K562 (cell line): ENCODE measurements around the gene KIR3DL2. TPM values are rescaled to one million over a fixed set of nuclear protein-coding genes. Genes with fewer than 3 reads are reported as not detected.
"Not testable (repeated sequence)": the region's sequence is repeated elsewhere in the genome, so short reads cannot be mapped to it uniquely, and the experiment has no call there.

ENCODE experiments used
- ATAC-seq: fragments of 200-7000 bp; cut with Tn5 transposase; 3 replicates; pipeline ENCODE4 v1.9.1; 2020; ENCODE audit warnings: moderate library complexity
- BruUV-seq: library from RNA; stranded (reverse); fragments of 400-500 nt; replicated peaks from 2 replicates; lab custom pipeline; 2021; lab: Mats Ljungman, UMichigan
- CTCF ChIA-PET: fragments of 300-600 bp; formaldehyde crosslinking; extraction: SDS; loops from one replicate; lab custom pipeline; 2021; ENCODE audit warnings: low intra/inter-chr PET ratio; lab: Yijun Ruan, JAX
- POLR2A ChIA-PET: fragments of 300-600, 350-650 bp; sonication (Branson Sonifier 250); formaldehyde crosslinking; extraction: SDS; loops from one replicate; lab custom pipeline; 2021; ENCODE audit warnings: antibody characterized with exemption, inconsistent platforms; lab: Yijun Ruan, JAX
- DNase-seq, 4 experiments: peaks; one replicate each; pipeline versions ENCODE4 v3.0.0 to v3.0.0-alpha.2; 2011 to 2018; ENCODE audit warnings: low spot score in 3 of 4, mixed read lengths in 3 of 4; ENCODE audit errors: extremely low read depth in 1 of 4
- FAIRE-seq: peaks from 2 replicates; lab custom pipeline; 2011; peaks lifted over from hg19 to GRCh38; lab: Jason Lieb, UNC
- H2AFZ ChIP-seq: 2 replicates; pipeline ENCODE4 v1.6.0; 2011; ENCODE audit warnings: low read depth, low read length, control low read depth, inconsistent platforms
- H3K27ac ChIP-seq: fragments of 200-600 bp; 3 replicates; pipeline ENCODE4 v1.8.0; 2011; ENCODE audit warnings: low read depth, mild to moderate bottlenecking, control low read depth, inconsistent platforms, low read length, moderate library complexity, mixed read lengths; ENCODE audit errors: extremely low read depth
- H3K27me3 ChIP-seq, 2 experiments: fragments of 300-600 bp in 1 of 2; 2 replicates in 1 of 2; 3 replicates in 1 of 2; pipeline versions ENCODE4 v1.6.0 to v1.8.0; 2011; ENCODE audit warnings: inconsistent platforms in 2 of 2, low read length in 2 of 2, mild to moderate bottlenecking in 1 of 2, mixed read lengths in 1 of 2, moderate library complexity in 1 of 2; ENCODE audit not compliant: control insufficient read depth in 2 of 2, insufficient read depth in 2 of 2
- H3K36me3 ChIP-seq: fragments of 300-600 bp; 3 replicates; pipeline ENCODE4 v1.8.0; 2011; ENCODE audit warnings: mild to moderate bottlenecking, low read length, inconsistent platforms; ENCODE audit not compliant: control insufficient read depth, insufficient read depth
- H3K4me1 ChIP-seq, 2 experiments: fragments of 200-600 bp in 1 of 2; replicated peaks in 1 of 2; 2 replicates in 1 of 2; 3 replicates in 1 of 2; pipeline versions ENCODE4 v1.5.1 to v1.8.0; 2011; ENCODE audit warnings: inconsistent platforms in 2 of 2, low read length in 2 of 2, mild to moderate bottlenecking in 1 of 2, mixed read lengths in 1 of 2, moderate library complexity in 1 of 2; ENCODE audit not compliant: control insufficient read depth in 2 of 2, insufficient read depth in 2 of 2
- H3K4me2 ChIP-seq: 2 replicates; pipeline ENCODE4 v1.6.1; 2011; ENCODE audit warnings: low read length, control low read depth, inconsistent platforms, mixed read lengths; ENCODE audit not compliant: insufficient read depth
- H3K4me3 ChIP-seq: fragments of 200-600 bp; sonication (generic), shearing (Covaris generic); 2 replicates; pipeline ENCODE4 v1.5.1; 2016; ENCODE audit warnings: control low read depth, inconsistent platforms
- H3K79me2 ChIP-seq: fragments of 200-600 bp; 3 replicates; pipeline ENCODE4 v1.8.0; 2011; ENCODE audit warnings: low read length, inconsistent platforms; ENCODE audit not compliant: control insufficient read depth, insufficient read depth
- H3K9ac ChIP-seq, 2 experiments: 2 replicates each; pipeline versions ENCODE4 v1.6.0 to v1.6.1; 2011; ENCODE audit warnings: low read depth in 2 of 2, low read length in 2 of 2, control low read depth in 1 of 2, inconsistent platforms in 1 of 2, mild to moderate bottlenecking in 1 of 2, mixed read lengths in 1 of 2; ENCODE audit not compliant: insufficient read depth in 1 of 2
- H3K9me1 ChIP-seq: one replicate; pipeline ENCODE4 v1.6.0; 2011; ENCODE audit warnings: inconsistent platforms, mild to moderate bottlenecking, low read length, moderate library complexity; ENCODE audit not compliant: control insufficient read depth, insufficient read depth
- H3K9me3 ChIP-seq: replicated peaks from 2 replicates; pipeline ENCODE4 v1.5.1; 2011; ENCODE audit warnings: low read depth, low read length, inconsistent platforms; ENCODE audit not compliant: control insufficient read depth, insufficient read depth
- H4K20me1 ChIP-seq: replicated peaks from 2 replicates; pipeline ENCODE4 v1.6.1; 2011; ENCODE audit warnings: low read length, inconsistent platforms, mixed read lengths; ENCODE audit not compliant: control insufficient read depth, insufficient read depth
- HDAC3 ChIP-seq: fragments of 450-650 bp; IDR thresholded peaks from 2 replicates; pipeline ENCODE4 v1.6.1; 2018; ENCODE audit warnings: borderline replicate concordance, mild to moderate bottlenecking, moderate library complexity; ENCODE audit not compliant: partially characterized antibody
- MEF2D ChIP-seq: conservative IDR thresholded peaks from 2 replicates; pipeline ENCODE4 v1.6.1; 2016; ENCODE audit warnings: low read depth, missing genetic modification characterization, missing compliant biosample characterization
- WGBS: fragments of 100-300 bp; shearing (Covaris generic); methylation state at CpG from one replicate; pipeline ENCODE4 v1.1.6; 2016; ENCODE audit warnings: low coverage, mixed read lengths; ENCODE audit not compliant: insufficient coverage; ENCODE audit errors: missing lambda C conversion rate; 5-methylcytosine and 5-hydroxymethylcytosine counted together
- in situ Hi-C: fragments of 300-500 bp; cut with MboI; formaldehyde crosslinking; loops from 4 replicates; pipeline ENCODE4 v1.15.0; 2018; ENCODE audit warnings: inconsistent platforms, mixed read lengths
- intact Hi-C: fragments of 100-400 bp; cut with micrococcal nuclease; formaldehyde crosslinking; loops from 2 replicates; pipeline ENCODE4 v1.14.2; 2022
- polyA plus RNA-seq, 8 experiments: library from polyadenylated mRNA; depleted of rRNA in 4 of 8; stranded (reverse) in 5 of 8; unstranded in 3 of 8; fragments of >200 nt; fragmentation: Nextera tagmentation in 2 of 8; fragmentation: Illumina TruSeq in 1 of 8; extraction: Ambion mirVana in 2 of 8; extraction: Trizol in 1 of 8; gene quantifications; 2 replicates each; pipeline versions ENCODE4 v1.2.1 to v1.2.3, GENCODE V29; 2011 to 2014; ENCODE audit warnings: inconsistent platforms in 1 of 8, missing spikeins in 1 of 8
- total RNA-seq, 7 experiments: library from RNA; depleted of rRNA in 6 of 7; stranded (reverse); fragments of >200 nt in 6 of 7; fragmentation: Illumina TruSeq in 2 of 7; extraction: Trizol in 2 of 7; gene quantifications; 2 replicates each; pipeline versions ENCODE4 v1.2.1 to v1.2.3, GENCODE V29; 2011 to 2021; ENCODE audit warnings: low replicate concordance in 1 of 7

The KIR3DL2 gene
- total and polyA plus RNA-seq, 9 of the 15 experiments (the other 6 are each of a cell fraction or from before 2014, with no cell fraction given) = not detected

- H4K20me1 ChIP-seq, in situ Hi-C loops, BruUV-seq, intact Hi-C loops, H3K27ac ChIP-seq, ATAC-seq, CTCF ChIA-PET, POLR2A ChIA-PET, FAIRE-seq, H3K36me3 ChIP-seq, H3K9me3 ChIP-seq, H3K79me2 ChIP-seq, H3K4me2 ChIP-seq, H3K4me3 ChIP-seq, H3K9ac ChIP-seq, H3K9me1 ChIP-seq, H2AFZ ChIP-seq, H3K27me3 ChIP-seq, DNase-seq: not testable (repeated sequence)
- peaks cover 5 to 12% of the 10 kb centered on the region in 2 experiments; a peak in 4 of 5 replicates for H3K4me1 ChIP-seq
- WGBS = 32% methylated on average over 6 of the region's 8 CpGs
Observed at GRCh38 chr19:54901153-54901552, 50.9 kb downstream of the KIR3DL2 start.

DNA sequence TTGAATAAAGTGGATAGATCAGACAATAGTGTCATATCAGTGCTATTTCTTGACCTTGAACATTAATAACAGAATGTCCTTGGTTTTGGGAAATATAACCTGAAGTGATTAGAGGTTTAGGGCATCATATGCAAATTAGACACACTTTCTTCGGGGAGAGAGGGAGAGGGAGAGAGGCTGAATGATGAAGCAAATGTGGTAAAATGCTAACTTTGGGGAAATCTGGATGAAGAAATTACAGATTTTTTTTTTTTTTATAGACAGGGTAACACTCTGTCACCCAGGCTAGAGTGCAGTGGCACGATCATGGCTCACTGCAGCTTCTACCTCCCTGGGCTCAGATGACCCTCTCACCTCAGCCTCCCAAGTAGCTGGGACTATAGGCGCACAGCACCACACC is 51.8 kb downstream of the KIR3DL2 start:
- H3K9ac ChIP-seq = no peak overlapping the region
- CTCF ChIA-PET = no interaction called here

More for the DNA sequence above, 51.8 kb downstream of the KIR3DL2 start:
- in situ Hi-C loops (no loop called here), intact Hi-C loops (no loop called here)
- TF ChIP-seq HDAC3 (no peak), MEF2D (tag) (no peak)
- no peak overlapping the region for H2AFZ ChIP-seq
- H4K20me1 ChIP-seq = no peaks in the 10 kb centered on the region
- no peak for FAIRE-seq
- H3K9me3 ChIP-seq = no peaks in the 10 kb centered on the region
- BruUV-seq = no TSS peak
- H3K4me1 ChIP-seq = peaks cover 13 to 19% of the 10 kb centered on the region in 2 experiments; a peak in 4 of 5 replicates
- WGBS = 24% methylated on average over 3 of the region's 3 CpGs
- DNase-seq = no peak
- H3K9me1 ChIP-seq = no peaks in the 10 kb centered on the region
- no peak overlapping the region for H3K27ac ChIP-seq
- no peaks in the 10 kb centered on the region for H3K36me3 ChIP-seq
- no peaks in the 10 kb centered on the region for H3K79me2 ChIP-seq
- no peak for ATAC-seq
- no peak overlapping the region for H3K4me2 ChIP-seq
- no peaks in the 10 kb centered on the region for H3K27me3 ChIP-seq
- no peak overlapping the region for H3K4me3 ChIP-seq
- POLR2A ChIA-PET = no interaction called here
